ENCODE measurements around the gene ACAP1.

The ACAP1 gene

DNA sequence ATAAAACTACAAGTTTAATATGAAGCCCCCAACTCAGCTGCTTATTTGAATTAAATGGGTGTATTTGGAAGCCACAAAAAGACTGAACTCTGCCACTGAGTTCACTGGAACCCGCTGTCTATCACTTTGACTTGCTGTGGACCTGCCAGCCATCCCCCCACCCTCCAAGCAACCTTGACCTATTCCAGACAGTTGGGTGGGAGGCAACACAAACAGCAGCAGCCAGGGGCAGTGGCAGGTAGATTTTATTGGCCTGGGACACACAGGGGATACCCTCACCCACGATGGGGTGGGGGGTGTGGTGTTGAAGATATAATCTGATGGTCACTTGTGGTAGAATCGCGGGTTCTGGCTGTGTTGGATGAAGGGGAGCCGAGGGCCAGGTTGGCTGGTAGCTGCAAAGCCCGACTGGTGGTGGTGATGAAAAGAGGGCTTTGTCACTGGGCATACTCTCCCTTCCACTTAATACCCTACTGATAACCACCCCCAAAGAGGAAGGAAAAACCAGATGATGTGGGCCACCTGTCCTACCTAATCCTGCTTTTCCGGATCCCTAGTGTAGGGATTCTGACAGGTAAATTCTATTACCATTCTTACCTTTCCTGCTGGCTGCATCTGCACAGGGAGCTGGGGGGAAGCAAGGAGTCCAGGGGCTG lies 23.8 kb upstream of the ACAP1 start:
- no peak for DNase-seq

DNA sequence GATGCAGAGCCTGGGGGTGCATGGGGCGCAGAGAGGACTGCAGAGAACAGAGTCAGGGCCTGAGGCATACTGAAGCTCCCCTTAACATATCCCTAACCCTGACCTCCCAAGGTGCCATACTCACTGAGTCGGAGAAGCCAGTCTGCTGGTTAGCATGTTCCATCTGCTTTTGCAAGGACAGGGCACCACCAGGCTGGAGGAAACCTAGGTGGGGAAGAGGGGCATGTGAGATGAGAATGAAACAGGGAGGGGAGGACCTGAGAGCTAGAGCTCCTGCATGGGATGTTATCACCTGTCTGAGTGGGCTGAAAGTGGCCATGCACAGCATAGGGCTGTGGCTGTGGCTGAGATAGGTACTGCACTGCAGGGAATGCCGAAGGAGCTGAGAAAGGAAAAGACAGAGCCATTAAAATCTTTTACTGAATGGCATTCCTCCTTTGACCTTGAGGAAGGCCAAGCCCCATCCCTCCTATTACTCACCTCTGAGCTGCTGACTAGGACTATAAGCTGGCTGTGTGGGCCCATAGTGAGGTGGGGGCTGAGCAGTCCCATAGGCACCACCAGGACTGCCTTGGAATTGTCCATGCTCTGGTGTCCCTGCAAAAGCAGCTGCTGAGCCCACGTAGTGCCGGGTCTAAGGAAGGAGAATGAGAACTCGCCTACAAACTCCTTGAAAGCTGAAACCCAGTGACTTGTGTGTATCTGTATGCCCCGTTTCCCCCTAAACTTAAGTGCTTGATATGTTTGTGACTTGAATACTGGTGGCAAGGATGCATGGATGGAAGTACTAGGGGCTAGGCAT lies 23.0 kb upstream of the ACAP1 start:
- peak; percentile 15 for DNase-seq

DNA sequence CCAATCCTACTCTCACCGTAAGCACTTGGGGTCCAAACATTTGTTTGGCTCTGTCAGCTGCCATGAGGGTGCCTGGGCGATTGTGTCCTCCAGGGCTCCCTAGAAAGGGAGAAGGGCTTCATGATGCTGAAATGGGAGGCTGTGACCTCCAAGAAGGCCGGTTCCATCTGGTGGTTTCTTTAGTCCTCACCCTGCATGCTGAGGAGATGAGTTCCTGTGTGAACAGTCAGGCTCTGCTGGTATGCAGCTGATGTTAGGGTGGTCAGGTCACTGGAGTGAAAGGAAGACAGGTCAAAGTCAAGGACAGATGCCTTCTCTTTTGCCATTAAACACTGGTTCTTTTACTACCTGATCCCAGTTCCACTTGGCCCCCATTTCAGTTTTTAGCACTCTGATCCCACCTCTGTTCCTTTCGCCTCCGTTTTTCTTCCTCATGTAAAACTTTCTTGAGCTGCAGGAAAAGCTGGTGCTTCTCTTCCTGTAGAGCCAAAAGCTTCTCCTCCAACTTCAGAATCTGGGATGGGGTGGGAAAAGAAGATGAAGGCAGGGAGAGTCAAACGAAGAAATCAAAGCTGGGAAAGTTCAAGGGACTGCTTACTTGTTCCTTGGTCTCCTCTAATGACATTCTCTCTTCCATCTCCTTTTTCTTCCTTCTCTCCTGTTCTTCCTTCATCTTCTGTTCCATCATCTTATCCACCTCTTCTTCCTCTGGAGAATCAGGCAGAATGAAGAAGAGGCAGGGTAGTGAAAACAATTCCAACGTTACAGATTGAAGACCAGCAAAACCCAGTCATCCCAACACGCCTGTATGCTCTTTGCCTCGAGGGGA lies 22.2 kb upstream of the ACAP1 start:
- peak; percentile 14 for DNase-seq

DNA sequence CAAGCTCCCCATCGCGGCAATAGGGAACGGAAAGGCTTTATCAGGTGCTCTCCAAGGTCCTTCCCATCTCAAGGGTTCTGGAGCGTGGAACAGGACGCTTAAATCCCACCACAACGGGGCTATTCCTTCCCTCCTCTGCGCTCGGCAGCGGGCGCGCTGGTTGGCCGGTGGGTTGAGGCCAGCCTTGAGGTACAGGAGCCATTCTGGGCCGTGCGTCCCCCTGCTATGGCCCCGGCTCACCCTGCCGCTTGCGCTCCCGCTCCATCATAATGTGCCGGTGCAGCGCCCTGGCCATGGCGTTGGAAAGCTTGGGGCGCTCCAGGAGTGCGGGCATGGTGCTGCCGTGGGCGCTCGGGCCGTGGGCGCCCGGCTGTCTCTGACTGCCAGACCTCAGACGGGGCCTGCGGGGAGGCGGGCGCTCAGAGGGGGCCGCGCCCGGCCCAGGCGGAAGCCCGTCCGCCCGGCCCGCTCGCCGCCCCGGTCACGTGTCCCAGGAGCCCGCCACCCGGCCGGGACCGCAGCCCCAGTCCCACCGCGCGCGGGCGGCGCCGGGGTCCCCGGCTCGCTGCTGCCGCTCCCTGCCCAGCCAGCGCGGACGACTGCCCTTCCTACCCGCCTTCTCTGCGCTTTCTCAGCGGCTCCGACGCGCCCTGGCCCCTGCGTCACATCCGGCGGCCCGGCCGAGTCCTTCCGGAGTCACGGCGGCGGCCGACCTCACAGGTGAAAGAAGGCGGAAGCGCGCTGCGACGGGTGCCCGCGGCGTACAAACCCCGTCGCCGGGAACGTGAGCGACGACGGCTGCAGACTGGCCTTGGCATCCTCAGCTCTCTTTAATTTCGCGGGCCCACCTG lies 21.4 kb upstream of the ACAP1 start, which contains the start of gene GPS2:
TSS of gene GPS2 (minus strand) at position 642 of the 851 bp plus-strand sequence. CDS start at position 334, 308 bp downstream.
- peak; percentile 81 for DNase-seq

DNA sequence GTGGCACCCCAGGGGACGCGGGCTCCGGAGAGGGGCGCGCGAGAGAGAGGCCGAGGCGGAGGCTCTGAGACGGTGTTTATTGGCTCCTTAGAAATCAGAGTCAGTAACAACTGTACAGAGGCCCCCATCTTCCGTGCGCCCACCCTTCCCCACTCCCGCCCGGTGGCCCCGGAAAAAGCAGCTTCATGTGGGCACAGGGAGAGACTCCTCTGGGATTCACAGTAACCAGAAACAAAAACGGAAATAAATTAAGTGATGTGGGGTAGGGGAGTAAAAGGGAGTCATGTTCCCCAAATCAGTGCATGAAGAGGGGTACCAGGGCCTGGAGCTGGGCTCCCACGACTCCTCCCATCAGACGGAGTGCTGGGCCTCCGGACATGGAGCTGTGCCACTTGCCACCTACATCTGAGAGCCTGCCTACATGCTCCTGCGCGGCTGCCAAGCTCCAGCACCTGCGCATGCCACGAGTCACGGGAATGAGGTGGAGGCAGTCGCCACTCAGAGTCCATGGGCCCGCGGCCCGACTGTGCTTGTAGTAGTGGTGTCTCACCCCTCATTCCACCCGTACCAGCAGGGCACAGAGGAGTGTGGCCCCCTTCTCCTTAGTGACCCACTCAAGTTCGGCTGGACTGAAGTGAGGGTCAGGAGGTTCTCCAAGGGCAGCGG lies 20.6 kb upstream of the ACAP1 start:
- no peak for DNase-seq

DNA sequence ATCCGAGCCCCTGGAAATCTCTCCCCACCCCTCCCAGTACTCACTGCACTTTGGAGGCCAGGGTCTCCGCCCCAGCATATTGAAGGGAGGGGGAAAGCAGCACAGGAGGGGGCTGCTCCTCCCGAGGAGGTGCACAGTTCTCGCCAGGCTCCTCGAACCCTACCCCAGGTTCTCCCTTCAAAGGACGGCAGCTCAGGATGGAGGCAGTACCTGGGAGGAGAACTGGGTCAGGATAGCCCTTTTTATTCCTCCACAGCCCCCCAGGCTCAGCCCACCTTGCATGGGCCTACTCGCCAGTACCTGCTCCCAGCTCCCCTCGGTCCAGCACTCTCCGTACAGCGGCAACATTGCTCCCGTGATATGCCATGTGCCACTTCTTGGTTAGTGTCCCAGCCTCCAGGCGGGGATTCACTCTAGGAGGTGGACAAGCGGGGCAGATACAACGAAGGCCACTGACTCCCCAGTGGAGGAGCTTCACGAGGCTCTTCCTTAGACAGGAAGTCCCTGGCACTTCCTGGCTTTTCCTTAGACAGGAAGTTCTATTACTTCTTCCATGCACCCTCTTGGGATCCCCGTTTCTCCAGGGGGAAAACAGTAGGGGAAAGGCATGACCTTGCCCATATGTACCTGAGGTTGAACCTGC lies 19.0 kb upstream of the ACAP1 start:
- DNase-seq, result no peak

DNA sequence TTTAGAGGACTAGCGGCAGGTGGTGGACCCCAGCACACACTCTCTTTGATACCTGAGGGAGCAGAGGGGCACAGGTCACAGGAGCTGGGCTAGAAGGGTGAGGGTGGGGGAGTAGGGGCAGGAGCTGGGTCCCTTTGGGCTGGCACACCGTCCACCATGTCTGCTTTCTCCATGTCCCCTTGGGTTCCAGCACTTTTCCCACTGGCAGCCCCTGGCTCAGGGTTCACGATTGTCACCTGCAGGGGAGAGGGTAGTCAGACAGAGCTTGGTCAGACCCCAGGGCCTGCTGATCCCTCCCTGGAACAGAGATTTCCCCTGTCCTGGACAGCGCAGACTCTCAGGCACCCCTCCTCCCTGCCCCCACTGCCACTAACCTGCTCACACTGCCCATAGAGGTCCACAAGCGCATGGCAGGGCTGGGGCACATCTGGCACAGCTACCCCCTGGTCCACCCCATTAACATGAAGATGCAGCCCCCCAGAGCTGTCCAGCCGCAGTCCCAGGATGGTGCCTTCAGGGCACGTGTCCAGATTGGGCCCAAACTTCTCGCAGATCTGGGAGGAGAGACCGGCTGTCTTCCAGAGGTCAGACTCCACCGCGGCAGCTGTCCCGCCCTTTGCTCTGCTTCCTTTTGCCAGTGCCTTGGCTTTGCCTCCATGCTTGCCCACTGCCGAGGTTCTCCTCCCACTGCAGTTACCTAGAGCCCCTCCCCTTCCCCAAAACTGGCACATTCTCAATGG lies 18.0 kb upstream of the ACAP1 start:
- no peak for DNase-seq

DNA sequence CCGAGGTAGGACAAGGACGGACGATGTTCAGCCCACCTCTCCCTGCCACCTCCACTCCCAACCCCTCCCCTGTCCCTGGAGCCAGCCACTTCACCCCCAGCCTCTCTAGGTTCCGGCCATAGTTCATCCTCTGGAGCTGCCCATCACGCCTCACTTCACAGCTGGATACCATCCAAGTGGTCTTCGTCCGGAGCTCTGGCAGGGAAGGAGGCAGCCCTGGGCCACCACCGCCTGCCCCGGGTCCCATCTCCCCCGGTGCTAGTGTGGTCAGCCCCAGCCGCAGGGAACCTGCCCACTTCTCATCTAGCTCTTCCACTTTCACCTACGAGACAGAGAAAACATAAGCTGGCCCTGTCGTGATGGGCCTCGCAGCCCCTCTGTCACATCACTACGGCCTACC lies 14.9 kb upstream of the ACAP1 start:
- DNase-seq, result no peak

DNA sequence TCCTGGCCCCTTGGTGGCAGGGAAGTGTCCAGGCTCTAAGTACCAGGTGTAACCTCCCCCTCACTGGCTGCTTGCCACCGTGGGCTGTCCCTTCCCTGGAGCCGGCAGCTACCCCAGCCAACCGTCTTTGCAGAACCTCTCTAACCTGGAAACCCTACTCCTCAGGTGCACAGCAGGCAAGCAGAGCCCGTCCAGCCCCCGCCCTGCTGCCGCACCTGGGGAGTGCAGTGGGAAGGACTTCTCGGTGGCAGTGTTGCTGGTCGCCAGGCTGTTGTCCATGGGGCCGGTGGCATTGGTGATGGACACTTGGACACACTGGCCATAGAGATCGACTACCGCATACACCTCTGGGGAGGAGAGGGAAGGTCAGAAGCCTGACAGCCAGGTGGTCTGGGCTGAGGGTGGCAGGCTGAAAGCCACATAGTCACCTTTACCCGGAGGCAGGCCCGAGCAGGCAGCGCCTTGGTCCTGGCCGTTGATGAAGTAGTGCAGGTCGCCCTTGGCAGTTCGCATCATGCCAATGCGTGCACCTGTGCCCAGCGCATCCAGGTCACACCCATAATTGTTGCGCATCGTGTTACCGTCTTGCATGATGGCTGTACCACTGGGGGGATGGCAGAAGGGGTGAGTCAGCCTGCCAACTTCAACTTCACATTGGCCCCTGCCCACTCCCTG lies 13.7 kb upstream of the ACAP1 start:
- DNase-seq, result no peak

DNA sequence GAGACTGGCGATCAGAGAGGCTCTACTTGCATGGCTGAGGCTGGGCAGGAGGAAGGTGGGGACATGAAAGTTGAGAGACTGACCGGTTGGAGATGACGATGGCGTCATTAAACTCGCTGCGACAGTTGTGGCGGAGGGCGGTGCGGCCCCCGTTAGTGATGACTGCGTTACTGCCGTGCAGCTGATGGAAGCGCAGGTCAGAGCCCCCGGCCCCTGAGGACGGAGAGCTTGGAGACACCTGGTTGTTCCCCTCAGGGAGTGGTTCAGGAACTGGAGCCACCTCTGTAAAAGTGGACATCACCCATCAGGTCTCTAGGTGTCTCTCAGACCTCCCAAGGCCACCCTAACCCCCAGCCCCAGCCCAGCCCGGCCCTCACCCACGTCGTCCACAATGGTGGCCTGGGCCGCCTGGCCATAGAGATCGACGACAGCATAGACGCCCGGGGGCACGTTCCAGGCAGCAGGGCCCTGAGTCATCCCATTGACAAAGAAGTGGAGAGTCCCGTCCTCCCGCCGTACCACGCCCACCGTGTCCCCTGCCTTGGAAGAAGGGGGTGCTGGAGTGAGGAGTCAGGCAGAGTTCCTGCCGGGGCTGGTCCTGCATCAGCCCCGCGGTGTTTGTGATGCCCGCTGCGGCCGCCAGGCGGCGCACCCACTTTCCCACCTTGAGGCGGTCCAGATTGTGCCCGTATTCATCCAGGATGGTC lies 12.4 kb upstream of the ACAP1 start:
- DNase-seq, result peak; percentile 44

DNA sequence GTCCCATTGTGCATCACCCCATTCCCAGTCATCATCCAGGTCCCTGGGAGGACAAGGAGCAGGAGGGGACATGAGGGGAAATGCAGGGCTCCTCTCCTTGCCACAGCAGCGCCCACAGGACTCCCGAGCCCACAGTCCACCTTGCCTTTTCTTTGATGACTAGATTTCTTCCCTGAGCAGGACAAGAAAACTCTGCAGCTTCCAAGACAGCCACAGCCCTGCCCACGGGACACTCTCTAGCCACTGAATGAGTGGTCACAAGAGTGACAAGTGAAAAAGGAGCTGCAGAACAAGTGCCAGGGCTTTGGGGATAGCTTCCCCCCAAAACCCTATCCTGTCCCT lies 11.9 kb upstream of the ACAP1 start:
- no peak for DNase-seq

DNA sequence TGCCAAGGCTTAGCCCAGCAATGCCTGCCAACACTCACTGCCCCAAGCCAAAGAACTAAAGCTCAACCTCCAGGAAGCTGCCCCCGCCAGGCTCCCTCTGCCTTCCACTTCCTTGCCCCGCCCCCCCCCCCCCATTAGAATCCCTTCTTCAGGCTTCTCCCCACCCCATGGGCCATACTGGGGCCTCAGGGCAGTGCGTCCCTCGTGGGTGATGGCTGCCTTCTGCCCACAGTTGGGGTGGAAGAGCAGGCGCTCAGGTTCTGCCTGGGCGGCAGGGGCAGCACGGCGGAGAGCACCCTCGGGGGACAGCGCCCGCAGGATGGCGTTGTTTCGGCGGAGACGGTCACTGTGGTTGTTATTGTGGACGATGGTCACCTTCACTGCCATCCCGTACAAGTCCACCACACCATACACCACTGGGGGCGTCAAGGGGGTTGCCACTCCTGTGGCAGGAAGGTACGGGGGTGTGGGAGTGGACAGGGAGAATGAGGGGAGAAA lies 11.2 kb upstream of the ACAP1 start:
- DNase-seq, result no peak

DNA sequence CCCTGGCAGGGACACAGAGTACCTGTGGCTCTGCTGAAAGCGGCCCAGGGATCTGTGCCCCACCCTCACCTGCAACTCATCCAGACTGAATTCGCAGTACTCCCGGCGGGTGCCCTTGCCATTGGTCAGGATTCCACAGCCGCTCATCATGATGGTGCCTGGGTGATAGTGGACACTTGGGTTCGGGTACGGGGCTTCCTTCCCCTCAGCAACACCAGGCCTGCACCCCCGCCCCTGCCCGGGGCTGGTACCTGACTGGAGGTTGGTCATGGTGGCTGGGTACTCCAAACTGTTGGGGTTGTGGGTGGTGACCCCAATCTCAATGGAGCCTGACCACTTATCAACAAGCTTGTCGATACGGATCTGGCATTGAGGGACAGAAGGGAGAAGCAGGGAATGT lies 10.1 kb upstream of the ACAP1 start:
- no peak for DNase-seq

DNA sequence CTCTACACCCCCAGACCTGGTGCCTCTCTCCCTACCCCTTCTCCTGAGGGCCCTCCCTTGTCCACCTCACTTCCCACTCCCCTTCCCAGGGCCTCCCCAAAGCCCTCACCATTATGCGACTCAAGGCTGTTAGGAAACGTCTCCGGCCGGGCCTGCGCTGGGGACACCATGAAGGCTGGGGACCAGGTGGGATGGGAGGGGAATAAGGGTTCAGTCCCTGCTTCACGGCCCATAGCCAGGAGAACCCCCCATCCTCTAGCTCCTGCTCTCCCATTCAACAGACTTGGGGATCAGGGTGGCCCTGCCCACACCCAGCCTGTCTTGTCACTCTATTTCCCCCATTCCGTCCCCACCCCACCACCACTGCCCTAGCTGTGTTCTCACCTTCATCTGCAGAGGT lies 9.3 kb upstream of the ACAP1 start:
- DNase-seq, result no peak

DNA sequence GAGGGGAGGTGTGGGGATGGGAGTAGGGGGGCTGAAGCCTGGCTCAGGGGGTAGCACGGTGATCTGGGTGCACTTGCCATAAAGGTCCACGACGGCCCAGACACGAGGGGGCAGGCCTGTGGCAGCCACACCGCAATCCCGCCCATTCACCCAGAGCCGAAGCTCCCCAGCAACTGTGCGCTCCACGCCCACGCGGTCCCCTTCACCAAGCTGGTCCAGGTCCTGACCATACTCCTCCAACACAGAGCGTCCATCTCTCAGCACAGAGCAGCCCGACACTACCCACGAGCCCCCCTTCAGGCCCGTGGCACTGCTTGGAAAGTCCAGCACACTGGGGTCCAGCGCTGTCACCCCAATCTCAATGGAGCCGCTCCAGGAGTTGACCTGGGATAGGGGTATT lies 8.8 kb upstream of the ACAP1 start:
- DNase-seq, result no peak

DNA sequence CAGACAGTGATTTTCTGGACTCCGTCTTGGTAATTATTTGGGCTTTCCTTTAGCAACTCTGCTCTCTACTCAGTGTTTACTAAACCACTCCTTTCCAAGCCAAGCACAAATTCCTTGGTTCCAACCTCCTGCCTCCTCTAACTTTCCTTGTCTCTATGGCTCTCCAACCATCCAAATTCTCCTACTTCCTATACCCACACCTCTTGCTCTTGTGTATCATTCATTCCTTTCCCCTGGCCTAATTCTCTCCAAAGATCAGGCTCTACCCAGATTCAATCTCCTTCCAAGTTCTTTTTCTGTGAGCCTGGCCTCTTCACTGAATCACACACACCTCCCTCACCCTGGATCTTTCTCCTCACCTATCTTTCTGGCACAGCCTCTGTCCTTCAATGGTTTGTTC lies 8.3 kb upstream of the ACAP1 start:
- no peak for DNase-seq

DNA sequence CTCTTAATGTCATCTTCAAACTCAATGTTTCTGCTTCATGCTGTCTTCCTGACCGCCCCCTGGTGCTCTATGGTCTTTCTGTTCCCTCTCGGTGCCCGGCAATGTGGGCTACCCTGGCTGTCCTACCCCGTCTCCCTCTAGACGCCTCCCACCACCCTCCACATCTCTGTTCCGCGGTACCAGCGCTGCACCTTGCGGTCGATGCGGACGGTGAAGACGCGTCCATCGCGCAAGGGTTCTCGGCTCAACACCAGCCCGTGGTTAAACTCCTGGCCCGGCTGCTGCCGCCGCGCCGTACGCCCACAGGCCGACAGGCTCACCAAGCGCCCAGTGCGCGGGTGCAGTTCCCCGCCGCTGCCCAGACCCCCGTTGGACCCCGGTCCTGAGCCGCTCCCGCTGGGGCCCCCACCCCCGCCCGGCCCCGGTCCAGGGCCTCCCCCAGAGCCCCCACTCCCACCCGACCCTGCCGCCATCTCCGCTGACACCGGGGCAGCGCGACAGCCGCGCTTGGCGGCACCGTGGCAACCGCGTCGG lies 7.4 kb upstream of the ACAP1 start, which contains the start of gene NEURL4:
TSS of gene NEURL4 (minus strand) at position 496 of the 534 bp plus-strand sequence. CDS start at position 473, 23 bp downstream.
- DNase-seq, result no peak

DNA sequence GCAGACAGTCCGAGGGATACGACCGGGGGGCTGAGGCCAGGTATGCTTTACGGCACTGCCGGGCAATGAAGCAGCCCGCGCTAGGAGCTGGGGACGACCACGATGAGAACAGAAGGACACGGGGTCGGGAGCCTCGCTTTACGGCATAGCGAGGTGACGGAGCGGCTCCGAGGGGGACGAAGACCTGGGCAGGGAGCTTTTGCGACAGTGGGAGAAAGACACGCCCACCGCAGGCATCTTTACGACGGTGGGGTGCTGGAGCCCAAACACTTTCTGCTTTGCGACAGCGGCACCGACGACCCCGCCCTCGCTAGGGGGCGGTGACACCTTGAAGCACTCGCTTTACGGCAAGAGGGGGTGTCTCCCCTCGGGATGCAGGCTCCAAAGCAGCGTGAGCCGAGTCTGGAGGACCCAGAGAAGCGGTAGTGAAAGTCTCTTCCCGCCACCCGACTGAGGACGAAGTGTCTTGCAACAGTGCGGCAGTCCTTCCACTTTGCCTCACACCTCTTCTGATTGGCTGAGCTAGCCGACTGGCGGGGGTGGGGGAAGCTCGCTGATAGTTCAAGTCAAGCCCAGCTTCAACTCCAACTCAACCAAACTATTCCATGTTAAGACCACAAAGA lies 6.8 kb upstream of the ACAP1 start:
- peak; percentile 100 for DNase-seq
